Progenitor cell of endocrine pancreas (in vitro differentiated cells): ENCODE results near the gene UPK1A. TPM values are rescaled to one million over a fixed set of nuclear protein-coding genes. Genes with fewer than 3 reads are reported as not detected.

ENCODE experiments used
- DNase-seq: peaks from one replicate; pipeline ENCODE4 v3.0.0; 2021; ENCODE audit warnings: low spot score; ENCODE audit not compliant: unreplicated experiment
- H3K27ac Mint-ChIP-seq: 2 replicates; pipeline ENCODE4 v1.8.0; 2021; ENCODE audit warnings: mild to moderate bottlenecking, moderate library complexity, mixed read lengths
- H3K27me3 Mint-ChIP-seq: 2 replicates; pipeline ENCODE4 v1.8.0; 2021; ENCODE audit warnings: mixed read lengths
- H3K36me3 Mint-ChIP-seq: 2 replicates; pipeline ENCODE4 v1.8.0; 2022; ENCODE audit warnings: mixed read lengths; ENCODE audit not compliant: insufficient read depth
- H3K4me1 Mint-ChIP-seq: 2 replicates; pipeline ENCODE4 v1.8.0; 2021; ENCODE audit warnings: low read depth, mixed read lengths
- H3K4me3 Mint-ChIP-seq: 2 replicates; pipeline ENCODE4 v1.8.0; 2021; ENCODE audit warnings: low read depth, mild to moderate bottlenecking, moderate library complexity, mixed read lengths
- H3K9me3 Mint-ChIP-seq: 2 replicates; pipeline ENCODE4 v1.8.0; 2021; ENCODE audit warnings: low read depth, mixed read lengths
- CTCF ChIP-seq: fragments of 200-600 bp; sonication (generic); IDR thresholded peaks from one replicate; pipeline ENCODE4 v1.5.0; 2021; ENCODE audit warnings: antibody characterized with exemption, mild to moderate bottlenecking; ENCODE audit not compliant: unreplicated experiment
- total RNA-seq: library from RNA; stranded (reverse); gene quantifications from 2 replicates; pipeline ENCODE4 v1.2.1, GENCODE V29; 2021

UPK1A gene
- total RNA-seq, 1 donor from 2014 or later, result not detected

GRCh38 chr19:35641515-35642151 is 24.7 kb upstream of the UPK1A start, which contains the start of gene ETV2:
Gene ETV2, plus strand, starts transcription at chr19:35641745. Its CDS starts 716 bp downstream, at chr19:35642461.
- TF ChIP-seq CTCF, result no peak
- H3K4me1 Mint-ChIP-seq, result peaks cover 7% of the 10 kb centered on the region
- peaks cover 4% of the 10 kb centered on the region for H3K36me3 Mint-ChIP-seq

GRCh38 chr19:35642312-35642711 is 24.0 kb upstream of the UPK1A start:
- Mint-ChIP-seq H3K27ac (no peak overlapping the region), H3K27me3 (peaks cover 8% of the 10 kb centered on the region), H3K36me3 (peaks cover 2% of the 10 kb centered on the region), H3K4me3 (peak overlapping the region; percentile 53), H3K9me3 (no peaks in the 10 kb centered on the region), H3K4me1 (peaks cover 7% of the 10 kb centered on the region)
- no peak for TF ChIP-seq CTCF
- DNase-seq, result no peak

More at GRCh38 chr19:35641515-35642151, 24.7 kb upstream of the UPK1A start, which contains the start of gene ETV2:
- no peak within 1 kb of the TSS for H3K27ac Mint-ChIP-seq
- H3K9me3 Mint-ChIP-seq, result no peaks in the 10 kb centered on the region
- H3K4me3 Mint-ChIP-seq, result peak within 1 kb of the TSS; percentile 53
- H3K27me3 Mint-ChIP-seq, result peaks cover 7% of the 10 kb centered on the region
- DNase-seq, result no peak

- Mint-ChIP-seq H3K27me3 (peaks cover 8% of the 10 kb centered on the region), H3K9me3 (no peaks in the 10 kb centered on the region), H3K4me3 (peak overlapping the region; percentile 79), H3K27ac (no peak overlapping the region), H3K4me1 (peaks cover 7% of the 10 kb centered on the region), H3K36me3 (peaks cover 2% of the 10 kb centered on the region)
- TF ChIP-seq CTCF, result no peak
- DNase-seq, result no peak
Measured at GRCh38 chr19:35642798-35643254, 23.5 kb upstream of the UPK1A start.

- Mint-ChIP-seq H3K27me3 (peaks cover 8% of the 10 kb centered on the region), H3K9me3 (no peaks in the 10 kb centered on the region), H3K27ac (peak overlapping the region; percentile 89), H3K4me1 (peaks cover 9% of the 10 kb centered on the region), H3K4me3 (peak overlapping the region; percentile 79), H3K36me3 (no peaks in the 10 kb centered on the region)
- peak; percentile 69 for DNase-seq
- peak; percentile 24 for TF ChIP-seq CTCF
Measured at GRCh38 chr19:35643255-35644205, 22.8 kb upstream of the UPK1A start.
